Mucosa of rectum (tissue), 2 donors: ENCODE data around the gene DNAH6.

ENCODE experiments used
- H3K27ac ChIP-seq, 2 donors: one replicate each; pipeline ENCODE4 v1.7.0; 2013; ENCODE audit warnings: inconsistent platforms in 2 of 2, low read depth in 2 of 2, low read length in 2 of 2
- H3K27me3 ChIP-seq, 2 donors: one replicate each; pipeline ENCODE4 v1.7.0; 2013; ENCODE audit warnings: low read length in 2 of 2; ENCODE audit not compliant: control insufficient read depth in 2 of 2, insufficient read depth in 2 of 2
- H3K36me3 ChIP-seq, 2 donors: one replicate each; pipeline ENCODE4 v1.7.0; 2013; ENCODE audit warnings: low read length in 2 of 2; ENCODE audit not compliant: control insufficient read depth in 2 of 2, insufficient read depth in 2 of 2
- H3K4me1 ChIP-seq, 2 donors: one replicate each; pipeline ENCODE4 v1.7.0; 2013; ENCODE audit warnings: low read length in 2 of 2, mild to moderate bottlenecking in 1 of 2; ENCODE audit not compliant: control insufficient read depth in 2 of 2, insufficient read depth in 2 of 2
- H3K4me3 ChIP-seq, 2 donors: one replicate each; pipeline ENCODE4 v1.7.0; 2013; ENCODE audit warnings: low read length in 2 of 2
- H3K9ac ChIP-seq, 2 donors: one replicate each; pipeline ENCODE4 v1.7.0; 2013; ENCODE audit warnings: low read length in 2 of 2, low read depth in 1 of 2, mild to moderate bottlenecking in 1 of 2
- H3K9me3 ChIP-seq, 2 donors: one replicate each; pipeline ENCODE4 v1.7.0; 2013; ENCODE audit warnings: low read length in 2 of 2; ENCODE audit not compliant: control insufficient read depth in 2 of 2
- donor health status: healthy.
- donor health status: Normal muscosa, but diverticular disease.

Gene DNAH6

DNA sequence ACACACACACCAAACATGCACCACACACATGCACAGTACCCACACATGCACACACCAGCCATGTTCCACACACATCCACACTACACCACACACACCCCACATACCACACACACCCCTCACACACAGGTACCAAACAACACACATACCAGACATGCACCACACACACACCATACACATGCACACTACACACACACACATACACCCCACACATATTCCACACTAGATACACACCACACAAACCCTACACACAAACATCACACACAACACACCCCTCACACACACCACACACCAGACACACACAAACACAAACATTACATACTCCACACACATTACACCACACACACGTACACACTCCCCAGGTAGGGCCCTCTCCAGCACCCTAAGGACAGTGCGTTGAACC lies 313.4 kb downstream of the DNAH6 start:
- Histone ChIP-seq H3K36me3 (peaks cover 11 to 12% of the 10 kb centered on the region in 2 donors), H3K9ac (no peak overlapping the region), H3K27me3 (no peaks in the 10 kb centered on the region), H3K9me3 (no peaks in the 10 kb centered on the region), H3K27ac (no peak overlapping the region), H3K4me1 (peaks cover 0 to 4% of the 10 kb centered on the region in 2 donors), H3K4me3 (no peak overlapping the region)

DNA sequence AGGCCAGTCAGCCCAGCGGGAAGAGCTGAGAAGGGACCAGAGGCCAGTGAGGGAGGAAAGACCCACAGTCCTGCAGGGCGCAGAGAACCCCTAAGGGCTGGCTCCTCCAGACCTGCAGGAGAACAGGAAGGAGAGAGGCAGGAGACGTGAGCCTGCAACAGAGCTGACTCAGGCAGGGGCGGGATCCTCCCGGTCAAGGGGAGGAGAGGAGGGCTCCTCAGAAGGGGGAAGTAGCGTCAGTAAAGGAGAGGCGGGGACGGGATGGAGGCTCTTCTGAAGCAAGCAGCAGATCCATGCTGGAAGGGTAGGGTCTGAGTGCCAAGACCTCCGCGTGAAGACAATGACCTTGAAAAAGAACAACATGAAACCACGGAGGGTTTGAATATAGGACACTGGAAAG lies 313.8 kb downstream of the DNAH6 start:
- peaks cover 0 to 4% of the 10 kb centered on the region in 2 donors for H3K4me1 ChIP-seq

GRCh38 chr2:84830758-84831500 lies 314.6 kb downstream of the DNAH6 start:
- Histone ChIP-seq H3K36me3 (peaks cover 12 to 13% of the 10 kb centered on the region in 2 donors), H3K9ac (no peak overlapping the region), H3K27me3 (no peaks in the 10 kb centered on the region), H3K9me3 (no peaks in the 10 kb centered on the region), H3K4me1 (peaks cover 0 to 4% of the 10 kb centered on the region in 2 donors), H3K4me3 (no peak overlapping the region), H3K27ac (peak overlapping the region in 1 of 2 donors; percentile 23)

More for the DNA sequence above, 313.8 kb downstream of the DNAH6 start:
- no peak overlapping the region for H3K9ac ChIP-seq
- H3K27ac ChIP-seq, result no peak overlapping the region
- H3K36me3 ChIP-seq, result peaks cover 11 to 12% of the 10 kb centered on the region in 2 donors
- H3K4me3 ChIP-seq, result no peak overlapping the region
- H3K27me3 ChIP-seq, result no peaks in the 10 kb centered on the region
- no peaks in the 10 kb centered on the region for H3K9me3 ChIP-seq

- Histone ChIP-seq H3K36me3 (peaks cover 16 to 18% of the 10 kb centered on the region in 2 donors), H3K9ac (no peak overlapping the region), H3K9me3 (peaks cover 0 to 2% of the 10 kb centered on the region in 2 donors), H3K27ac (peak overlapping the region in 1 of 2 donors; percentile 44), H3K4me1 (peaks cover 0 to 4% of the 10 kb centered on the region in 2 donors), H3K27me3 (no peaks in the 10 kb centered on the region), H3K4me3 (peak overlapping the region in 1 of 2 donors; percentile 32)
Observed at GRCh38 chr2:84832772-84833461, 316.6 kb downstream of the DNAH6 start.

DNA sequence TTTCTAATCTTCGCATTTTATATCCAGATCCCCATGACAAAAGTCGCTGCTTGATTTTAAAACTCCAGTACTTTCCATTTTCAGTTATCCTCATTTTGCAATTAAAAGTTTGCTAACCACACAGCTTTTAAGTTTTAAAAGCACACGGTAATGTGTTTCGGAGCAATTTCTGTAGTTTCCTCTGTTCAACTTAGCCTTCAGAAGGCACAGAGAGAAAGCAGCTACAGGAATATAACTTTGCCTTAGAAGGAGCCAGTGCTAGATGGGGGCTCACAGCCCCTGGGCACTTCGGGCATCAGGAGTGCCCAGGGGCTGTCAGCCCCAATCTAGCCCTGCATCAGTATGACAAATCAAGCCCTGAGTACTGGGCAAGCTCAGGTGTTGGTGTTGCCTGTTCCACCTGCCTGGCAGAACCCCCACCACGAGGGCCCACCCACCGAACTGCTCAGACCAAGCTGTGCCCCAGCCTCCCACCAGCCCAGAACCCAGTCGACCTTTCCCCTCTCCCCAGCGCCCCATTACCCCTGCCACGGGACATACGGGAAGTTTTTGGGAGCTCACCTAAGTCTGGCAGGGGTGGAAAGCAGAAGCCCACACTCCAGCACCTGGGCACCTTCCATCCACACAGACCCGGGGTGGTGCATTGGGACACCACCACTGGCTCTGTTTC lies 317.3 kb downstream of the DNAH6 start:
- Histone ChIP-seq H3K9me3 (peaks cover 0 to 2% of the 10 kb centered on the region in 2 donors), H3K36me3 (peaks cover 21 to 22% of the 10 kb centered on the region in 2 donors), H3K4me1 (peaks cover 0 to 4% of the 10 kb centered on the region in 2 donors), H3K4me3 (no peak overlapping the region), H3K9ac (no peak overlapping the region), H3K27me3 (no peaks in the 10 kb centered on the region), H3K27ac (peak overlapping the region in 1 of 2 donors; percentile 61)

- no peak overlapping the region for H3K27ac ChIP-seq
- no peaks in the 10 kb centered on the region for H3K27me3 ChIP-seq
- H3K9me3 ChIP-seq, result peaks cover 0 to 2% of the 10 kb centered on the region in 2 donors
- peaks cover 20 to 34% of the 10 kb centered on the region in 2 donors for H3K36me3 ChIP-seq
- peaks cover 0 to 4% of the 10 kb centered on the region in 2 donors for H3K4me1 ChIP-seq
- no peak overlapping the region for H3K9ac ChIP-seq
- H3K4me3 ChIP-seq, result no peak overlapping the region
Observed at GRCh38 chr2:84836215-84836614, 319.9 kb downstream of the DNAH6 start.

GRCh38 chr2:84838434-84839145 lies 322.3 kb downstream of the DNAH6 start:
- Histone ChIP-seq H3K4me1 (peaks cover 0 to 4% of the 10 kb centered on the region in 2 donors), H3K36me3 (peaks cover 19 to 32% of the 10 kb centered on the region in 2 donors), H3K9ac (no peak overlapping the region), H3K27ac (no peak overlapping the region), H3K4me3 (no peak overlapping the region), H3K9me3 (peaks cover 0 to 2% of the 10 kb centered on the region in 2 donors), H3K27me3 (no peaks in the 10 kb centered on the region)

- Histone ChIP-seq H3K36me3 (peaks cover 19 to 28% of the 10 kb centered on the region in 2 donors), H3K27ac (no peak overlapping the region), H3K4me3 (no peak overlapping the region), H3K9me3 (peaks cover 0 to 2% of the 10 kb centered on the region in 2 donors), H3K27me3 (no peaks in the 10 kb centered on the region), H3K4me1 (no peaks in the 10 kb centered on the region), H3K9ac (no peak overlapping the region)
Observed at GRCh38 chr2:84839851-84840250, 323.6 kb downstream of the DNAH6 start.

GRCh38 chr2:84840306-84840705 lies 324.0 kb downstream of the DNAH6 start:
- Histone ChIP-seq H3K4me1 (no peaks in the 10 kb centered on the region), H3K9ac (no peak overlapping the region)

More at GRCh38 chr2:84840306-84840705, 324.0 kb downstream of the DNAH6 start:
- H3K27ac ChIP-seq, result no peak overlapping the region
- peaks cover 19 to 28% of the 10 kb centered on the region in 2 donors for H3K36me3 ChIP-seq
- no peak overlapping the region for H3K4me3 ChIP-seq
- no peaks in the 10 kb centered on the region for H3K27me3 ChIP-seq
- H3K9me3 ChIP-seq, result peaks cover 0 to 2% of the 10 kb centered on the region in 2 donors
